DND-41 (cell line): ENCODE data around the gene CSNK1E.

Source experiments
- ATAC-seq: fragments of 200-7000 bp; cut with Tn5 transposase; 3 replicates; pipeline ENCODE4 v1.9.1; 2021; ENCODE audit warnings: low read depth; ENCODE audit not compliant: insufficient read depth
- DNase-seq: peaks from one replicate; pipeline ENCODE4 v3.0.0-alpha.2; 2020
- H2AFZ ChIP-seq: 2 replicates; pipeline ENCODE4 v1.6.0; 2012; ENCODE audit warnings: low read depth, low read length
- H3K27ac ChIP-seq: 2 replicates; pipeline ENCODE4 v1.5.1; 2012; ENCODE audit warnings: low read length, inconsistent platforms
- H3K27me3 ChIP-seq: fragments of 200-600 bp; sonication (generic); 2 replicates; pipeline ENCODE4 v1.6.0; 2012; ENCODE audit warnings: low read length, mild to moderate bottlenecking, inconsistent platforms; ENCODE audit not compliant: insufficient read depth, poor library complexity
- H3K36me3 ChIP-seq: 2 replicates; pipeline ENCODE4 v1.5.1; 2012; ENCODE audit warnings: low read length, inconsistent platforms; ENCODE audit not compliant: insufficient read depth
- H3K4me1 ChIP-seq: 2 replicates; pipeline ENCODE4 v1.5.1; 2012; ENCODE audit warnings: mild to moderate bottlenecking, low read length; ENCODE audit not compliant: insufficient read depth
- H3K4me2 ChIP-seq: 2 replicates; pipeline ENCODE4 v1.6.0; 2012; ENCODE audit warnings: mild to moderate bottlenecking, moderate library complexity, low read length, inconsistent platforms; ENCODE audit not compliant: insufficient read depth
- H3K4me3 ChIP-seq, 2 experiments: fragments of 200-600 bp in 1 of 2; shearing (Covaris generic) in 1 of 2; 2 replicates each; pipeline ENCODE4 v1.5.1; 2012 to 2016; ENCODE audit warnings: inconsistent platforms in 2 of 2, low read length in 2 of 2, mild to moderate bottlenecking in 2 of 2, low read depth in 1 of 2, moderate library complexity in 1 of 2
- H3K79me2 ChIP-seq: 2 replicates; pipeline ENCODE4 v1.6.0; 2012; ENCODE audit warnings: low read length, inconsistent platforms; ENCODE audit not compliant: insufficient read depth
- H3K9ac ChIP-seq: 2 replicates; pipeline ENCODE4 v1.6.0; 2012; ENCODE audit warnings: low read depth, mild to moderate bottlenecking, inconsistent platforms, low read length, moderate library complexity
- H3K9me3 ChIP-seq: 2 replicates; pipeline ENCODE4 v1.5.1; 2012; ENCODE audit warnings: low read length, moderate library complexity, mild to moderate bottlenecking, inconsistent platforms; ENCODE audit not compliant: insufficient read depth, severe bottlenecking
- H4K20me1 ChIP-seq: 2 replicates; pipeline ENCODE4 v1.6.0; 2012; ENCODE audit warnings: low read length; ENCODE audit not compliant: insufficient read depth
- EZH2 ChIP-seq: IDR thresholded peaks from 3 replicates; pipeline ENCODE4 v1.6.1; 2012; ENCODE audit warnings: borderline replicate concordance, low read depth, mild to moderate bottlenecking, moderate library complexity, low read length, inconsistent platforms; ENCODE audit not compliant: severe bottlenecking
- TF ChIP-seq, protein P1 (sequence below): IDR thresholded peaks from 2 replicates; pipeline ENCODE4 v1.5.1; 2012; ENCODE audit warnings: borderline replicate concordance, low read length, moderate library complexity, mild to moderate bottlenecking; ENCODE audit not compliant: poor library complexity, severe bottlenecking; ENCODE audit errors: extremely low read depth

CSNK1E gene

GRCh38 chr22:38311323-38311620, 6.0 kb downstream of the CSNK1E start:
- Histone ChIP-seq H3K9me3 (no peaks in the 10 kb centered on the region), H3K4me3 (no peak overlapping the region), H3K4me1 (peaks cover 55% of the 10 kb centered on the region), H3K27ac (peak overlapping the region; percentile 49; the same call in 1 of the 2 replicates), H3K27me3 (no peaks in the 10 kb centered on the region), H3K9ac (no peak overlapping the region), H3K36me3 (peaks cover 77% of the 10 kb centered on the region), H2AFZ (no peak overlapping the region), H4K20me1 (peaks cover 83% of the 10 kb centered on the region), H3K79me2 (peaks cover 98% of the 10 kb centered on the region), H3K4me2 (no peak overlapping the region)
- DNase-seq, result no peak
- ATAC-seq, result peak; percentile 20; the same call in 1 of the 3 replicates
- TF ChIP-seq, protein P1, sequence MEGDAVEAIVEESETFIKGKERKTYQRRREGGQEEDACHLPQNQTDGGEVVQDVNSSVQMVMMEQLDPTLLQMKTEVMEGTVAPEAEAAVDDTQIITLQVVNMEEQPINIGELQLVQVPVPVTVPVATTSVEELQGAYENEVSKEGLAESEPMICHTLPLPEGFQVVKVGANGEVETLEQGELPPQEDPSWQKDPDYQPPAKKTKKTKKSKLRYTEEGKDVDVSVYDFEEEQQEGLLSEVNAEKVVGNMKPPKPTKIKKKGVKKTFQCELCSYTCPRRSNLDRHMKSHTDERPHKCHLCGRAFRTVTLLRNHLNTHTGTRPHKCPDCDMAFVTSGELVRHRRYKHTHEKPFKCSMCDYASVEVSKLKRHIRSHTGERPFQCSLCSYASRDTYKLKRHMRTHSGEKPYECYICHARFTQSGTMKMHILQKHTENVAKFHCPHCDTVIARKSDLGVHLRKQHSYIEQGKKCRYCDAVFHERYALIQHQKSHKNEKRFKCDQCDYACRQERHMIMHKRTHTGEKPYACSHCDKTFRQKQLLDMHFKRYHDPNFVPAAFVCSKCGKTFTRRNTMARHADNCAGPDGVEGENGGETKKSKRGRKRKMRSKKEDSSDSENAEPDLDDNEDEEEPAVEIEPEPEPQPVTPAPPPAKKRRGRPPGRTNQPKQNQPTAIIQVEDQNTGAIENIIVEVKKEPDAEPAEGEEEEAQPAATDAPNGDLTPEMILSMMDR, result no peak
- no peak for TF ChIP-seq EZH2

GRCh38 chr22:38310518-38311322, 6.5 kb downstream of the CSNK1E start:
- 0 out of 2 replicates have a peak overlapping the region, but pooled peaks have one; percentile 15 for H3K9ac ChIP-seq
- ATAC-seq (no peak), DNase-seq (no peak)
- H3K27ac ChIP-seq, result peak overlapping the region; percentile 49
- H3K4me2 ChIP-seq, result no peak overlapping the region
- no peak overlapping the region for H2AFZ ChIP-seq
- no peak overlapping the region for H3K4me3 ChIP-seq
- H3K4me1 ChIP-seq, result peaks cover 50% of the 10 kb centered on the region
- H3K9me3 ChIP-seq, result no peaks in the 10 kb centered on the region
- H4K20me1 ChIP-seq, result peaks cover 87% of the 10 kb centered on the region
- no peaks in the 10 kb centered on the region for H3K27me3 ChIP-seq
- H3K36me3 ChIP-seq, result peaks cover 83% of the 10 kb centered on the region
- peaks cover 98% of the 10 kb centered on the region for H3K79me2 ChIP-seq
- TF ChIP-seq, protein P1, result no peak
- TF ChIP-seq EZH2, result no peak

- no peak overlapping the region for H2AFZ ChIP-seq
- no peaks in the 10 kb centered on the region for H3K9me3 ChIP-seq
- peaks cover 87% of the 10 kb centered on the region for H4K20me1 ChIP-seq
- H3K4me3 ChIP-seq, result no peak overlapping the region
- no peaks in the 10 kb centered on the region for H3K27me3 ChIP-seq
- peak overlapping the region; percentile 49; the same call in 1 of the 2 replicates for H3K27ac ChIP-seq
- no peak for TF ChIP-seq EZH2
- TF ChIP-seq, protein P1, result no peak
- ATAC-seq (no peak), DNase-seq (no peak)
- H3K36me3 ChIP-seq, result peaks cover 86% of the 10 kb centered on the region
- no peak overlapping the region for H3K9ac ChIP-seq
- peaks cover 41% of the 10 kb centered on the region for H3K4me1 ChIP-seq
- H3K4me2 ChIP-seq, result no peak overlapping the region
- peaks cover 98% of the 10 kb centered on the region for H3K79me2 ChIP-seq
Observed at GRCh38 chr22:38309614-38310517, 7.4 kb downstream of the CSNK1E start.
